H1 (cell line): ENCODE data around the gene GAREM2. TPM values are rescaled to one million over a fixed set of nuclear protein-coding genes. Genes with fewer than 3 reads are reported as not detected.

Experiments used
- CTCF ChIA-PET: fragments of 300-600 bp; sonication (Branson Sonifier 250); formaldehyde crosslinking; loops from one replicate; lab custom pipeline; 2021; ENCODE audit not compliant: partially characterized antibody; lab: Charles Lee
- POLR2A ChIA-PET: fragments of 300-600 bp; sonication (Branson Sonifier 250); formaldehyde crosslinking; loops from one replicate; lab custom pipeline; 2021; ENCODE audit warnings: inconsistent platforms; ENCODE audit not compliant: partially characterized antibody; lab: Charles Lee
- DNase-seq, 2 experiments: peaks; one replicate each; pipeline versions ENCODE4 v3.0.0 to v3.0.0-alpha.2; 2010 to 2022; ENCODE audit warnings: low spot score in 2 of 2, low read depth in 1 of 2, mixed read lengths in 1 of 2
- FAIRE-seq: peaks from 2 replicates; lab custom pipeline; 2011; peaks lifted over from hg19 to GRCh38; lab: Jason Lieb, UNC
- H2AFZ ChIP-seq: 2 replicates; pipeline ENCODE4 v1.8.1; 2012; ENCODE audit warnings: low read length, inconsistent platforms
- H2AK5ac ChIP-seq: 2 replicates; pipeline ENCODE4 v1.6.1; 2013; ENCODE audit warnings: low read depth, low read length
- H2BK120ac ChIP-seq: replicated peaks from 2 replicates; pipeline ENCODE3; 2013; ENCODE audit warnings: low read depth, low read length, inconsistent platforms
- H2BK12ac ChIP-seq: 2 replicates; pipeline ENCODE4 v1.6.1; 2013; ENCODE audit warnings: low read depth, low read length
- H2BK15ac ChIP-seq: 2 replicates; pipeline ENCODE4 v1.6.1; 2013; ENCODE audit warnings: low read length
- H2BK20ac ChIP-seq: 2 replicates; pipeline ENCODE4 v1.6.1; 2013; ENCODE audit warnings: low read length
- H2BK5ac ChIP-seq: 2 replicates; pipeline ENCODE4 v1.6.1; 2013; ENCODE audit warnings: low read depth, low read length
- H3K14ac ChIP-seq: 2 replicates; pipeline ENCODE4 v1.6.1; 2013; ENCODE audit warnings: inconsistent platforms; ENCODE audit not compliant: insufficient read length
- H3K18ac ChIP-seq: 2 replicates; pipeline ENCODE4 v1.6.1; 2013; ENCODE audit warnings: low read length; ENCODE audit errors: extremely low read depth
- H3K23ac ChIP-seq: 2 replicates; pipeline ENCODE4 v1.6.1; 2013; ENCODE audit warnings: inconsistent platforms; ENCODE audit not compliant: insufficient read length
- H3K23me2 ChIP-seq: 2 replicates; pipeline ENCODE4 v1.6.1; 2013; ENCODE audit warnings: low read depth, low read length
- H3K27ac ChIP-seq: 2 replicates; pipeline ENCODE4 v1.6.1; 2011; ENCODE audit warnings: low read depth, low read length, inconsistent platforms
- H3K27me3 ChIP-seq, 4 experiments: replicated peaks in 1 of 4; 1 replicate in 1 of 4; 2 replicates in 3 of 4; pipeline versions ENCODE4 v1.6.1 to v1.8.1; 2011 to 2013; ENCODE audit warnings: low read length in 3 of 4, mild to moderate bottlenecking in 3 of 4, inconsistent platforms in 2 of 4, mixed read lengths in 2 of 4, moderate library complexity in 1 of 4; ENCODE audit not compliant: control insufficient read depth in 3 of 4, insufficient read depth in 3 of 4; ENCODE audit errors: extremely low read depth in 1 of 4
- H3K36me3 ChIP-seq, 4 experiments: 2 replicates each; pipeline versions ENCODE4 v1.6.1 to v1.8.1; 2011 to 2013; ENCODE audit warnings: mild to moderate bottlenecking in 4 of 4, low read length in 3 of 4, moderate library complexity in 2 of 4, control low read depth in 1 of 4, inconsistent platforms in 1 of 4; ENCODE audit not compliant: insufficient read depth in 4 of 4, control insufficient read depth in 2 of 4
- H3K4ac ChIP-seq: replicated peaks from 2 replicates; pipeline ENCODE3; 2013; ENCODE audit warnings: low read length, low read depth, mixed read lengths, inconsistent platforms; ENCODE audit not compliant: insufficient read length
- H3K4me1 ChIP-seq, 4 experiments: replicated peaks in 1 of 4; 1 replicate in 1 of 4; 2 replicates in 3 of 4; pipeline versions ENCODE4 v1.6.1 to v1.8.1; 2011 to 2013; ENCODE audit warnings: low read length in 3 of 4, inconsistent platforms in 2 of 4, mixed read lengths in 1 of 4; ENCODE audit not compliant: insufficient read depth in 4 of 4, control insufficient read depth in 3 of 4
- H3K4me2 ChIP-seq, 2 experiments: 2 replicates each; pipeline versions ENCODE4 v1.6.1 to v1.8.1; 2011 to 2013; ENCODE audit warnings: low read depth in 2 of 2, low read length in 2 of 2, control low read depth in 1 of 2, inconsistent platforms in 1 of 2, mild to moderate bottlenecking in 1 of 2; ENCODE audit not compliant: insufficient read depth in 1 of 2
- H3K4me3 ChIP-seq, 4 experiments: fragments of 200-600, 300-600 bp in 1 of 4; sonication (generic), shearing (Covaris generic), sonication (Bioruptor Twin) in 1 of 4; 2 replicates each; pipeline versions ENCODE4 v1.5.1 to v1.8.1; 2011 to 2016; ENCODE audit warnings: low read length in 4 of 4, low read depth in 3 of 4, control low read depth in 2 of 4, inconsistent platforms in 2 of 4, mild to moderate bottlenecking in 2 of 4, mixed read lengths in 1 of 4, moderate library complexity in 1 of 4; ENCODE audit not compliant: insufficient read depth in 2 of 4; ENCODE audit errors: extremely low read depth in 1 of 4
- H3K56ac ChIP-seq: replicated peaks from 2 replicates; pipeline ENCODE3; 2013; ENCODE audit warnings: low read depth, mild to moderate bottlenecking, mixed read lengths, low read length, inconsistent platforms; ENCODE audit not compliant: insufficient read length
- H3K79me1 ChIP-seq: 2 replicates; pipeline ENCODE4 v1.6.1; 2013; ENCODE audit warnings: low read depth, low read length, control low read depth
- H3K79me2 ChIP-seq, 2 experiments: 2 replicates each; pipeline versions ENCODE4 v1.6.1 to v1.8.1; 2012 to 2013; ENCODE audit warnings: low read length in 2 of 2, mild to moderate bottlenecking in 2 of 2, inconsistent platforms in 1 of 2; ENCODE audit not compliant: insufficient read depth in 2 of 2, control insufficient read depth in 1 of 2
- H3K9ac ChIP-seq, 4 experiments: replicated peaks in 1 of 4; 1 replicate in 1 of 4; 2 replicates in 3 of 4; pipeline versions ENCODE4 v1.6.1 to v1.8.1; 2011 to 2013; ENCODE audit warnings: low read depth in 3 of 4, low read length in 3 of 4, control low read depth in 2 of 4, mild to moderate bottlenecking in 2 of 4, moderate library complexity in 2 of 4, inconsistent platforms in 1 of 4; ENCODE audit errors: extremely low read depth in 1 of 4
- H3K9me3 ChIP-seq, 2 experiments: 2 replicates each; pipeline versions ENCODE4 v1.6.1 to v1.8.1; 2012 to 2013; ENCODE audit warnings: mild to moderate bottlenecking in 2 of 2, moderate library complexity in 2 of 2, control low read depth in 1 of 2, inconsistent platforms in 1 of 2, low read depth in 1 of 2, low read length in 1 of 2, mixed read lengths in 1 of 2; ENCODE audit not compliant: insufficient read depth in 2 of 2
- H4K20me1 ChIP-seq, 2 experiments: replicated peaks in 1 of 2; 2 replicates each; pipeline versions ENCODE3 to v1.8.1; 2011 to 2013; ENCODE audit warnings: inconsistent platforms in 2 of 2, low read length in 2 of 2, mild to moderate bottlenecking in 1 of 2; ENCODE audit not compliant: insufficient read depth in 2 of 2, control insufficient read depth in 1 of 2
- H4K5ac ChIP-seq: 2 replicates; pipeline ENCODE4 v1.6.1; 2013; ENCODE audit warnings: low read length, low read depth, mixed read lengths, inconsistent platforms; ENCODE audit not compliant: insufficient read length
- H4K8ac ChIP-seq: 2 replicates; pipeline ENCODE4 v1.8.0; 2013; ENCODE audit warnings: mild to moderate bottlenecking, moderate library complexity, low read length, inconsistent platforms; ENCODE audit not compliant: insufficient read depth; ENCODE audit errors: extremely low read depth
- H4K91ac ChIP-seq: replicated peaks from 2 replicates; pipeline ENCODE3; 2013; ENCODE audit warnings: low read length, mixed read lengths, inconsistent platforms; ENCODE audit not compliant: insufficient read length
- EP300 ChIP-seq, 2 experiments: IDR thresholded peaks; 1 replicate in 1 of 2; 2 replicates in 1 of 2; pipeline ENCODE4 v1.6.1; 2011 to 2012; ENCODE audit warnings: low read depth in 2 of 2, low read length in 2 of 2, mild to moderate bottlenecking in 2 of 2, borderline replicate concordance in 1 of 2, inconsistent platforms in 1 of 2, moderate library complexity in 1 of 2
- FOSL1 ChIP-seq: IDR thresholded peaks from 2 replicates; pipeline ENCODE4 v1.6.1; 2011; ENCODE audit warnings: mild to moderate bottlenecking, low read depth, low read length, moderate library complexity; ENCODE audit not compliant: insufficient read depth
- JUN ChIP-seq: IDR thresholded peaks from 2 replicates; pipeline ENCODE4 v1.6.1; 2011; ENCODE audit warnings: low read depth, mild to moderate bottlenecking, improper control_type of control experiment, low read length
- JUND ChIP-seq: IDR thresholded peaks from 2 replicates; pipeline ENCODE4 v1.6.1; 2011; ENCODE audit warnings: mild to moderate bottlenecking, improper control_type of control experiment, low read length
- MAFK ChIP-seq: IDR thresholded peaks from 2 replicates; pipeline ENCODE4 v1.6.1; 2012; ENCODE audit warnings: low read depth, mild to moderate bottlenecking, improper control_type of control experiment, low read length
- POLR2A ChIP-seq, 2 experiments: IDR thresholded peaks; 1 replicate in 1 of 2; 2 replicates in 1 of 2; pipeline ENCODE4 v1.6.1; 2011; ENCODE audit warnings: low read depth in 2 of 2, low read length in 2 of 2, mild to moderate bottlenecking in 2 of 2; ENCODE audit errors: control extremely low read depth in 1 of 2
- WGBS, 2 experiments: shearing (Covaris generic) in 1 of 2; methylation state at CpG; one replicate each; pipeline versions ENCODE4 v1.1.6 to v1.1.7; 2013 to 2015; ENCODE audit warnings: low lambda C conversion rate in 2 of 2, mixed read lengths in 2 of 2, inconsistent platforms in 1 of 2, low coverage in 1 of 2, missing lambda C conversion rate in 1 of 2; ENCODE audit not compliant: insufficient replicate concordance in 2 of 2, insufficient coverage in 1 of 2, insufficient read length in 1 of 2; ENCODE audit errors: extremely low coverage in 1 of 2, missing lambda C conversion rate in 1 of 2; 5-methylcytosine and 5-hydroxymethylcytosine counted together
- polyA plus RNA-seq, 7 experiments: library from polyadenylated mRNA; depleted of rRNA in 3 of 7; stranded (reverse) in 5 of 7; unstranded in 2 of 7; fragments of >200 nt in 5 of 7; fragments of 200-250 nt in 2 of 7; gene quantifications; 1 replicate in 5 of 7; 2 replicates in 1 of 7; 4 replicates in 1 of 7; pipeline versions ENCODE4 v1.2.1 to v1.2.3, GENCODE V29; 2011 to 2013; ENCODE audit warnings: missing spikeins in 2 of 7, mixed read lengths in 2 of 7
- total RNA-seq: library from RNA; stranded (reverse); fragmentation: NEBNext Ultra II Directional; extraction: Animal tissue kit (Norgen Biotek cat#: 25700); gene quantifications from 2 replicates; pipeline ENCODE4 v1.2.1, GENCODE V29; 2021

Gene GAREM2
- total and polyA plus RNA-seq, 2 of the 8 experiments (the other 6 are each of a cell fraction or from before 2014, with no cell fraction given) = 19.9 TPM

DNA sequence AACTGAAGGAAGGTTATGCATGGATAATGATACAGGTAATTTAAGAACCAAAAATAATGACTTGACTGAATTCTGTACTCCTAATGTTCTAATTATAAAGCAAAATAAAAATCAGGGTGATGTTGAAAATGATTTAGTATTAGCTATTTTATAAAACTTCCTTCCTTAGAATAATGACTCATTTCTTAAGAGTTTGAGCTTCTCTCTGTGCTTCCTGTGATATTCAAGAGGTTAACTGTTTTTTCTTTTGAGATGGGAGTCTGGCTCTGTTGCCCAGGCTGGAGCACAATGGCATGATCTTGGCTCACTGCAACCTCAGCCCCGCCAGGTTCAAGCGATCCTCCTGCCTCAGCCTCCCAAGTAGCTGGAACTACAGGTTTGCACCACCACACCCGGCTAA is 56.7 kb downstream of the GAREM2 start:
- H4K20me1 ChIP-seq = no peaks in the 10 kb centered on the region
- no peaks in the 10 kb centered on the region for H3K23me2 ChIP-seq
- no peak overlapping the region for H2AK5ac ChIP-seq
- H2BK12ac ChIP-seq = no peak overlapping the region
- H3K9me3 ChIP-seq = no peaks in the 10 kb centered on the region
- no peaks in the 10 kb centered on the region for H3K79me1 ChIP-seq
- no peak overlapping the region for H3K56ac ChIP-seq
- H3K27me3 ChIP-seq = no peaks in the 10 kb centered on the region
- H3K14ac ChIP-seq = no peak overlapping the region
- H2BK15ac ChIP-seq = no peak overlapping the region
- no peak overlapping the region for H3K27ac ChIP-seq
- H2BK120ac ChIP-seq = no peak overlapping the region
- no peak overlapping the region for H4K8ac ChIP-seq
- H3K4ac ChIP-seq = no peak overlapping the region
- DNase-seq (no peak), FAIRE-seq (no peak)
- no peak overlapping the region for H4K91ac ChIP-seq
- H3K9ac ChIP-seq = no peak overlapping the region
- no peak overlapping the region for H3K18ac ChIP-seq
- no peak overlapping the region for H3K4me2 ChIP-seq
- no peak overlapping the region for H2BK20ac ChIP-seq
- POLR2A ChIA-PET = interaction anchor here (0.6 to 1.1 kb wide), 4 partner anchors 9 to 76 kb away, joined by 3 to 4 read pairs (median 4); no protein-coding TSS in a partner anchor
- 96% methylated on average over 3 of the region's 3 CpGs; no CpG with 5 or more reads in 1 of the 2 experiments for WGBS, 2 experiments
- no peak overlapping the region for H4K5ac ChIP-seq
- CTCF ChIA-PET = interaction anchor here (0.6 to 1.3 kb wide), 2 partner anchors 102 to 780 kb away, joined by 3 read pairs; no protein-coding TSS in a partner anchor
- no peaks in the 10 kb centered on the region for H3K4me1 ChIP-seq
- H3K4me3 ChIP-seq = no peak overlapping the region
- peaks cover 18 to 80% (median 55%) of the 10 kb centered on the region in 4 experiments for H3K36me3 ChIP-seq
- no peak overlapping the region for H2BK5ac ChIP-seq
- no peak overlapping the region for H2AFZ ChIP-seq
- H3K23ac ChIP-seq = no peak overlapping the region
- no peaks in the 10 kb centered on the region for H3K79me2 ChIP-seq
- TF ChIP-seq FOSL1 = no peak
- no peak for TF ChIP-seq EP300 (IDR thresholded peaks at IDR 0.05; ENCODE audit: borderline replicate concordance in 1 of 2, low read depth in 2 of 2, low read length in 2 of 2)
- TF ChIP-seq JUND = no peak
- TF ChIP-seq MAFK = no peak
- no peak for TF ChIP-seq POLR2A (IDR thresholded peaks at IDR 0.05; ENCODE audit: control extremely low read depth in 1 of 2, low read depth in 2 of 2, low read length in 2 of 2)
- no peak for TF ChIP-seq JUN
